Activated CD4-positive, CD25-positive, alpha-beta regulatory T cell treated with anti-CD3 and anti-CD28 coated beads, Interleukin-2, amount 50 U/mL, for 16 hours (primary cell): Measurements from ENCODE around the gene FXYD6.

Experiments
- DNase-seq: peaks from one replicate; pipeline ENCODE4 v3.0.0-alpha.2; 2020; ENCODE audit warnings: low read depth, low spot score

The FXYD6 gene

DNA sequence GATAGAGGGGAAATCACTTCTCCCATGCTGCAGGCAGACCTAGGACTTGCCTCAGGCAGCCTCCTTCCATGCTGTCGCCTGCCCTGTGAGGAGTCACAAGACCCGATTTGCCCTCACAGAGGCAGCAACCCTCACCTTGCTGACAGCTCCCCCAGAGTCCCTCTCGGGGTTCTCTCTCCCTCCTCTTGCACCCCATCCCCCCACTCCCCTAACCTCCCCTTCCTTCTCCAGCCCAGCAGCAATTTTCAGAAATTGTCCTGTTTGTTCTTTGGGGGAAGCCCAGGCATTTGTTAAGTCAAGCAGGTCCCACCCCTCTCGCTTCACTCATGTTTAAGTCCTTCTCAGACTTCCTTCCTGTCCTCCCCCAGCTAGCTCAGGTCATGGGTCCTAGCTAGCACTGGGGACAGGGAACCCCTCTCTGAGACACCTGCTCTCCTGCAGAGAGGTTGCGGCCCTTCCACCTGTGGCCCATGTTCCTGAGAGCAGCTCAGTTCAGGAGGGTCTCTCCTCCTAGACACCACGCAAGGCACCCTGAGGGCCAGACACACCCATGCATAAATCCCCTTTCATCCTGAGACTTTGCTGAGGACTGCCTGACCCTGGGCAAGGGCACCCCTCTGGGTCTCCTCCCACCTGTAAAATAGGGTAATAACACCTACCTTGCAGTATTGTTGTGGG is 45.6 kb downstream of the FXYD6 start:
- DNase-seq = no peak

GRCh38 chr11:117830072-117830471 is 46.4 kb downstream of the FXYD6 start:
- no peak for DNase-seq

GRCh38 chr11:117829369-117829725 is 47.1 kb downstream of the FXYD6 start:
- no peak for DNase-seq

DNA sequence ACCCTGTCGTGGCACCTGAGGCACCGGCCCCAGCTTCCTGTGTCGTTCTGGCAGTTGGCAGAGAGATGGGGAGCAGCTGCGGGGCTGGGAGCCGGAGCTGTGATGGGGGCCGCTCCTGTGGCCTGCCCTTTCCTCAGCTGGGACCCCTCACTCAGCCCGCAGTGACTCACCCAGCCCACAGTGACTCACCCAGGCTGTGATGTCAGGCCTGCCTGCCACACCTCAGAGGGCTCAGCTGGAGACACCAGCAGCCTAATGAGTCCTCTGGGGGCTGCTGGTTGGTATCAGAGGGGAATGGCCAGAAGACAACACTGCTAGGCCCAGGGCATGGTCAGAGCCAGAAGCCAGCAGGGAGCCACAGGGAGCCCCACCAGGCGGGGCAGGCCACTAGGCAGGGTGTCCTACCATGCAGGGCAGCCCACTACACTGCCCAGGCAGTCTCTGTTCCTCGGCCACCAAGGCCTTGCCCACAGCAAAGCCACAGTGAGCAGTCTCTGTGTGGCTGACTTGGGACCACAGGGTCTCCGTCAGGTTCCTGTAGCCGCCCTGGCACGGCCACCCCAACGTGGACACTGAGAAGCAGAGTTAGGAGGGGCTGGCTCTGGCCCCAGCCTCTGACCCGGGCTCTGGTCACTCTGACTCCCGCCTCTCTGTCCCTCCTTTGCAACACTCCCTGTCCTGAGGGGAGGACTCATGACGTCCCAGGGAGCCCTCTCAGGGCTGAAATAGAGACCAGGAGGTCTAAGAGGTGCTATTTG is 47.7 kb downstream of the FXYD6 start:
- peak; percentile 50 for DNase-seq

DNA sequence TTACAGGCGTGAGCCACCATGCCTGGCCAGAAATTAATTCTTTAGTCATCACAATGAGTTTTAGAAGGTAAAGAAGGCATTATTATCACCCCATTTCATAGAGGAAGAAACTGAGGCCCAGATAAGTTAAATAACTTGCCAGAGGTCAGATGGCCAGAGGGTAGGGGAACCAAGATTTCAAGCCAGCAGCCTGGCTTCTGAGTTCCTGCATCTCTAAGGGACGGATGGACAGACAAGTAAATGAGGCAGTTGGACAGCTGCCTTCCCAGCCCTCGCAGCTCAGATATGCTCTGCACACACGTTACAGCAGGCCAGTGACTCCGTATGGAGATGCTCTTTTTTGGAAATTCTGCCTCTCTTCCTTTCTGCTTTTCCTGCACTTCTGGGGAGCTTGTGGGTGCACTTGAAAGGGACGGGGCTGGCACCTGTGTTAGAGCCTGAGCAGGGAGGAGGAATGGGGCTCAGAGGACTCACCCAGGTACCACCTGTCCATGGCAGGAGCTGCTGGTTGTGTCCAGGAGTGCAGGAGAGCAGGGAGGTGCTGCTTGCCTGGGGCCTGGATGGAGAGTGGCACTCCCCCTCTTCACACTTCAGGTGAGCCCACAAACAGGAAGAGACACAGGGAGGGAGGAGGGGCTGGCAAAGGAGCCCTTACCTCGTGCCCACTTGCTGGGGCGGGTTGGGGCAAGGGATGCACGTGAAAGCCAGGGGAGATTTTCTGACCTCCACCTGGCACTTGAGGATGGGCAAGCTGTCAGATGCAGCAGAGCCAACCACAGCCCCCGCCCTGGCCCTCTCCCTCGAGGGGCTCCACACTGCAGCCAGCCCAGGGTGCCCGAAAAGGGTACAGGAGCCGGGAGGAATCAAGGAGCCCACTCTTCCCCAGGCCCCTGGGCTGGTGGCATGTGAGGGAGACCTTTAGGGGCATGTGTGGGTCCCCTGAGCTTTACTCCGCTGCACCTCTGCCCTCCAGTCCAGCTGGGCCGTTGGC is 48.6 kb downstream of the FXYD6 start:
- no peak for DNase-seq

GRCh38 chr11:117826832-117827231 is 49.6 kb downstream of the FXYD6 start:
- DNase-seq = no peak

DNA sequence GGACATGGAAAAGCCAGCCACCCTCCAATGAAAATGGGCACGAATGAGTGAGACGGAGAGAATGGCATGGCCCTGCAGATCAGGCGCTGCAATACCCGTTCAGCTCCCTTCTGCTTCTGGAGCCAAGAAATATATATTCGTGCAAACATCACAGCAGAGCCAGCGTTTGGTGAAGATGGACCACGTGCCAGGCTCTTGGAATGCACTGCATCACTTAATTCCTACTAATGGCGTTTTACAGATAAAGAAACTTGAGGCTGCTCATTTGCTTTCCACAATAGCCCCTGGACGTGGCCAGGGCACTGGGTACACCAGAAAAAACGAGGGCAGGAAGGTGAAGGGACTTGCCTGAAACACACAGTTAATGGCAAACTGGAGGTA is 50.3 kb downstream of the FXYD6 start:
- DNase-seq = no peak

DNA sequence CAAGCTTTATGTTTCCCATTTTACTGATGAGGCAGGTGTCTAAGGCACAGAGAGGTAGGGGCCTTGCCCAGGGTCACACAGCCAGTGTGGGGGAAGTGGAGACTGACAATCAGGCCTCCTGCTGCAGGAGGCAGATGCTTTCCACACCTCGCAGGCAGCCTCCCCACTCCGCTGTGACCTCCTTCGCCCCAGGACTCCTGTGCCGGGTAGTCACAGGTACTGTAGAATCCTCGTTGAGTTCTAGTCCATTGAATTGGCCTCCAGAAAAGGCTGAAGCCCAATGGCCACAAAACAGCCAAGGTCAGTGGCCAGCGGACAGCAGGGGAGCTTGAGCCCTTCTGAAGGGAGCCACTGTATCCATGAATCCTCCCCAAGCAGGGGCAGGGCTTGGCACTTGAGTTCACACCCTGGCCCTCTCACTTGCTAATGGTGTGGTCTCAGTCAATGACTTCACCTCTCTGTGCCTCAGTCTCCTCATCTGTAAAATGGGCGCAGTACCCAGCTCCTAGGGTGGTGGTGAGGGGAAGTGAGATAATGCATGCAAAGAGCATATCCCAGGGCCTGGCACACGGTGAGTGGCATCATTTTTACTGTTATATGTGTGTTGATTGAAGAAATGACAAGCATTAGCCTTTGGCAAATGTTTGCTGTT is 50.8 kb downstream of the FXYD6 start:
- no peak for DNase-seq

DNA sequence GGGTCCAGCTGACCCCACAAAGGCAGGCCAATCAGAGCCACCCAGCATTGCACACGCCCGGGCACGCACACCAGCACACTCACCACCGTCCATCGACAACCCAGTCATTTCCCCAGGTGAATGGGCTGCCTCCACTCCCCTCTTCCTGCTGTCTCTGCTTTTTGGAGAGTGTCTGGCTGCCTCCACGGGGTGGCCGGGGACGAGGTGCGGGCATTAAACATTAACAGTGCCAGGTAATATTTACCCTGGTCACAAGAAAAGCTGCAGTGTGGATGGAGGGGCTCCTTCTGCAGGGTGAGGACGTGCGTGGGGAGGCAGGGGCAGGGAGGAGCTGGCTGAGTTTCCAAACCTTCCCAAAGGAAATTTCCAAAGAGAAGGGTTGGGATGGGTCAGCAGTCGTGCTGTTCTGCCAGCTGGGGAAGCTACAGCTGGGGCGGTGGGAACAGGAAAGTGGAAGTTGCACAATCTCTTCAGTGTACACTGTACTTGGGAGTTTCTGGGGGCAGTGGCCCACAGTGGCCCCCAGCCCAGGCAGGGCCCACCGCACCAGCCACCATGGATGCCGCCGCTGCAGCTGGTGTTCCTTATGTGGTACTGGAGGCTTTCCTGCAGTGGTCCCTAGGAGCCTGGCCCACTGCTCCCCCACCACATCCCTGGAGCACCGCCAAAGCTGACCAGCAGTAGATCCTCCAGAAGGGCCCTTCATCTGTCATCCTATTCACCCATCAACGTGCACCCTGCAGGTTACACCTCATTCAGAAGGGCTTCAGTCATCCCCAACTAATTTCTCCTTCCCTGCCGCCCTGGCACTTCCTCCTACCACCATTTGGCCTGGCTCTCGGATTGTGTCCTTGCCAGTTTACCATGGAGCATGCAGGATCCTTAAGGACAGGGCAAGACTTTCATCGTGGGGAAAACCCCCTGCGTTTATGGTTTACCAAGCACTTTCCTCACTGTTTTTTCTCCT is 51.6 kb downstream of the FXYD6 start, which contains the start of gene FXYD2:
Gene FXYD2, minus strand, starts transcription at position 174 of the 967 bp plus-strand sequence. Its CDS starts 66 bp downstream, at position 108.
- DNase-seq = no peak

DNA sequence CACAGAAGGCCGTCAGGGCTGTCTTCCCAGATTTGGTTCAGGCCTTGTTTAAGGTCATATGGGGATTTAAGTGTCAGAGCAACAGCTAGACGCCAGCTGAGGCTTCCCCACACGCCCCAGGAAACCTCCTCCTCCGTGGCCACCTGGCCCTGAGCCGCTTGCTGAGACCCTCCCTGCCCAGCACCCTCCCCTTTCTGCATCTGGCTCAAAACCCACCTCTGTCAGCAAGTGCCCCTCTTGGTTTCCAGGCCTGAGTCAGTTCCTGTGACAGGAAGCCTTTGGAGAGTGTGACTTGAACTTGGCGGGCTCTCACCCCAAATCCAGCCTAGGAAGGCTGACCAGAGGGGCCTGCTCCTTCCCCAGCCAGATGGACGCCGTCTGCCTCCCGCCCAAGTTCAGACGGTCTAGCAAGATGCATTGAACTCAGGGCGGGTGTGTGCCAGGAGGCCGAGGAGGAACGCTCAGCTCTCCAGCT is 52.5 kb downstream of the FXYD6 start:
- DNase-seq = no peak

DNA sequence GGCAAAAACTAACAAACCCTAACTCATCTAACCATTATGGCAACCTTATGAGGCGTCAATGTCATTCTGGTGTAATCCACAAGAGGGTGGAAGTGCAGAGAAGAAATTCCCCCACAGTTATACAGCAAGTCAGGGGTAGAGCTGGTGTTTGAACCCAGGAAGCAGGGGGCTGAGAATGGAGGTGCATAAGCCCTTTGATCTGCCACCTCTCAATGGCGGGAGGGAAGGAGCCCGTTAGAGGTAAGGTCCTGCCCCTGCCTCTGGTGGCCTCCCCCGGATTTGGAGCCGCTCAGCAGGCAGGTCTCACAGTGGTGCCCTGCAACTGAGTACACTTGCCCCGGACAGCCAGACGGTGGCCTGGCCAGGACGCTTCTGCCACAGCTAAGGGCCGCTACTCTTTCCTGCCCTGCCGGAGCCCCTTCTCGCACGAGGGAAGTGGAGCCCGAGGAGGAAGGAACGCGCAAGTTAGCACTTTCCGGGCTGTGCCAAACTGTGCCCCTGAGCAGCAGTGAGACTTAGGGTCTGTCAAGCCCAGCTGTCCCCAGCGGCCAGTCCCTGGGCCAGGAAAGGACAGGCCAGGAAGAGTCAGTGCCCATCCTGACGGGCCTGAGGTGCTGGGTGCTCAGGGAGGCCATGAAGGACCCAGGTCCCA is 53.0 kb downstream of the FXYD6 start:
- DNase-seq = no peak

- no peak for DNase-seq
These were observed 54.1 kb downstream of the FXYD6 start for GRCh38 chr11:117822074-117823033.

DNA sequence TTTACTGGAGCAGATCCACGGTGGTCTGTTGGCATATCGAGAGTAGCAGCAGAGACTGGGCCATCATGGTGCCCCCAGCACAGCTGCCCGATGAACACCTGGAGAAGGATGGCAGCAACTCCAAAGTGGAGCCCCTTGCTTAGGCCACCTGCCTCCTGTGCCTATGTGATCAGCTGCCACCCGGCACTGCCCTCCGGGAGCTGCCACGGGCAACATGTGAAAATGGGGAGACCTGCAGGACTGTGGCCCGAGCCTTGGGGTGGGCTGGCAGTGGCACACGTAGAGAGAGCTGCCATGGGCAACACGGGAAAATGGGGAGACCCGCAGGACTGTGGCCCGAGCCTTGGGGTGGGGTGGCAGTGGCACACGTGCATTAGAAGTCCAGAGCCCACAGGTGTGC is 55.0 kb downstream of the FXYD6 start:
- no peak for DNase-seq

DNA sequence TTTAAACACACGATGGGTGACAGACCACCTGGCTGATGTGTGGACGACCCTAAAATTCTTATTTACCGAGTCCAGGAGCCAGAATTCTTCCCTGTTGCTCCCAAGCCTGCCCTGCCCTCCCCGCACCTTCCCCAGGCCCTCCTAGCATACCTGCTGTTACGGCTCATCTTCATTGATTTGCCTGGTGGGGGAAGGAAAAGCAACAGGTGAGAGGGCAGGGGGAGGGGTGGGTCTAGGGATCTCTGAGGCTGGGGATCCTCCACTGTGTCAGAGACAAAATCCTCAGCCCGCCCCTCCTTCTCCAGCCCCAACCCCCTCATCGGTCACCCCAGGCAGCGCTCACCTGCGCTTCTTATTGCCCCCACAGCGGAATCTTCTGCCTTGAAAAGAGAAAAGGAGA is 55.9 kb downstream of the FXYD6 start:
- no peak for DNase-seq

DNA sequence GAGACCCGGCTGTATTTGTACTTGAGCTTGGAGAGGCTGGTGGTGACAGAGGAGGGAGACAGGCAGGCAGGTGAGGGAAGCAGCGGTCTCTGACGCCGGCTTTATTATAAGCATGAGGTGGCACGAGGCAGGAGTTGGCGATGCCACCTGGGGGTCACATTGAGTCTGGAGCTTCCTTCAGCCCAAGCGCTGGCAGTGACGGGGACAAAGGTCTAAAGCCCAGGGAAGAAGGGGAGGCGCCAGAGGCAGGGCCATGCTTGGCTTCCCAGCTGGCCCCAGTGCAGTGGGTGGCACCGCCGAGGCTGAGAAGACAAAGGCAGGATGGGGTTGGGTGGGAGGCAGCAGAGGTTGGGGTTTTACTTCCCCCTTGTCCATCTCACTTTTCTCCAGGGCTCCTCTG is 56.4 kb downstream of the FXYD6 start:
- DNase-seq = no peak

DNA sequence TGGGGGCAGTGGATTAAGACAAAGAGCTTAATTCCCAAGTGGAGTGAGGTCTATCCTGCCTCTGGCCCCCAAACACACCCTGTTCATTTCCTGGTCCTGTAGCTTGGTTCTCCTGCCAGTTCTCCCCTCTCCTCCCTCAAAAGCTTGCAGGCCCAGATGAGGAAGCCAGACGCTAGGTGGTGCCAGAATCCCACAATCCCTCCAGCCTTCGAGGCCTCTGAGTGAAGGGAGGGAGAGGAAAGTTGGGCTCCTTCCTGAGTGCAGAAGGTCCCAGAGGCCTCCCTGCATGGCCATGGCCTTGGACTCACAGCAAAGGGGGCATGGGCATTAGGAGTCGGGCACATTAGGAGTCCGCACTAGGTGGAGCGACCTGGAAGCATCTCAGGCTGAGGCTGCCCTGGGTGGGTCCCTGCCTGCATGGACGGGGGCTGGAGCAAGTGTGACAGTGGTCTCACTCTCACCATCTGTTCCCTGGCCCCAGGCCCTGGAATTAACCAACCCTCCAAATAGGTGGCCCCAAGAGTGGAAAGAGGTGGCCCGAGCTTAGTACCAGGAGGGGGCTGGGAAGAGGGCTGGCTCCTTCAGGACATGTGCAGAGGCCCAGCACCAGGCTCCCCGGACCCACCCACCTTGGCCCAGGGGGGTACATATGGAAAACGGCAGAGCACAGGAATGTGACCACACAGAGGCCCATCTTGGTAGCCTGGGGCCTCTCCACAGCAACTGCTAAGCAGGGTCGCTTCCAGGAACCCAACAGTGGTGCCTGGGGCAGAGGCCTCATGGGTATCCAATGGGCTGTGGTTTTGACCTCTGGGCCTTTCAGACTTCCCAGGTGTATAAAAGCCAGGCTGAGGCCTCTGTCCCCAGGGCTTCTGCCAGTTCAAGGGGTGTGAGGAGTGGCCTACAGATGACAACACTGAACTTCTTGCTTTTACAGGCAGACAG is 57.1 kb downstream of the FXYD6 start:
- no peak for DNase-seq
